HEK293 (cell line): ENCODE measurements around the gene PKNOX1.

Source experiments
- GLIS2 ChIP-seq: fragments of 450-650 bp; formaldehyde crosslinking; IDR thresholded peaks from 2 replicates; pipeline ENCODE4 v1.5.1; 2016; ENCODE audit warnings: missing biosample characterization, missing genetic modification characterization
- MYNN ChIP-seq: fragments of 450-650 bp; formaldehyde crosslinking; IDR thresholded peaks from 2 replicates; pipeline ENCODE4 v1.5.1; 2016; ENCODE audit warnings: missing biosample characterization, missing genetic modification characterization, borderline replicate concordance
- MZF1 ChIP-seq: fragments of 450-650 bp; formaldehyde crosslinking; IDR thresholded peaks from 2 replicates; pipeline ENCODE4 v1.5.1; 2017; ENCODE audit warnings: missing biosample characterization, missing genetic modification characterization, borderline replicate concordance
- OSR2 ChIP-seq: fragments of 450-650 bp; formaldehyde crosslinking; IDR thresholded peaks from 2 replicates; pipeline ENCODE4 v1.5.1; 2016; ENCODE audit warnings: missing biosample characterization, missing genetic modification characterization
- SALL2 ChIP-seq: fragments of 450-650 bp; formaldehyde crosslinking; IDR thresholded peaks from 2 replicates; pipeline ENCODE4 v1.5.0; 2017; ENCODE audit warnings: missing biosample characterization, mild to moderate bottlenecking, missing genetic modification characterization, borderline replicate concordance
- SP7 ChIP-seq: fragments of 450-650 bp; formaldehyde crosslinking; IDR thresholded peaks from 2 replicates; pipeline ENCODE4 v1.5.1; 2016; ENCODE audit warnings: missing biosample characterization, missing genetic modification characterization
- TCF7L2 ChIP-seq: IDR thresholded peaks from 2 replicates; pipeline ENCODE4 v1.6.1; 2011; ENCODE audit warnings: low read depth, mild to moderate bottlenecking, inconsistent platforms, low read length, moderate library complexity, borderline replicate concordance
- YY1 ChIP-seq: fragments of 450-650 bp; formaldehyde crosslinking; IDR thresholded peaks from 2 replicates; pipeline ENCODE4 v1.5.1; 2018; ENCODE audit warnings: missing biosample characterization, missing genetic modification characterization
- ZBTB8A ChIP-seq: fragments of 450-650 bp; formaldehyde crosslinking; IDR thresholded peaks from 2 replicates; pipeline ENCODE4 v1.5.1; 2016; ENCODE audit warnings: missing biosample characterization, missing genetic modification characterization
- ZNF133 ChIP-seq: fragments of 450-650 bp; formaldehyde crosslinking; IDR thresholded peaks from 2 replicates; pipeline ENCODE4 v1.5.1; 2016; ENCODE audit warnings: missing biosample characterization, missing genetic modification characterization
- ZNF155 ChIP-seq: fragments of 450-650 bp; formaldehyde crosslinking; IDR thresholded peaks from 2 replicates; pipeline ENCODE4 v1.5.1; 2016; ENCODE audit warnings: missing biosample characterization, missing genetic modification characterization
- ZNF157 ChIP-seq: fragments of 450-650 bp; formaldehyde crosslinking; IDR thresholded peaks from 2 replicates; pipeline ENCODE4 v1.5.1; 2016; ENCODE audit warnings: missing biosample characterization, missing genetic modification characterization
- ZNF174 ChIP-seq: fragments of 450-650 bp; formaldehyde crosslinking; IDR thresholded peaks from 2 replicates; pipeline ENCODE4 v1.5.0; 2017; ENCODE audit warnings: missing biosample characterization, mild to moderate bottlenecking, missing genetic modification characterization
- ZNF223 ChIP-seq: fragments of 450-650 bp; formaldehyde crosslinking; IDR thresholded peaks from 2 replicates; pipeline ENCODE4 v1.5.1; 2016; ENCODE audit warnings: missing biosample characterization, missing genetic modification characterization
- ZNF274 ChIP-seq, 2 experiments: fragments of 200-500 bp in 1 of 2; fragments of 450-650 bp in 1 of 2; sonication (Bioruptor generic) in 1 of 2; formaldehyde crosslinking in 1 of 2; IDR thresholded peaks; 2 replicates each; pipeline versions ENCODE4 v1.5.1 to v1.6.1; 2014 to 2016; ENCODE audit warnings: borderline replicate concordance in 1 of 2, inconsistent platforms in 1 of 2, low read length in 1 of 2, missing biosample characterization in 1 of 2, missing genetic modification characterization in 1 of 2
- ZNF341 ChIP-seq: fragments of 450-650 bp; formaldehyde crosslinking; IDR thresholded peaks from 2 replicates; pipeline ENCODE4; 2016; ENCODE audit warnings: low read depth, missing biosample characterization, missing genetic modification characterization
- ZNF426 ChIP-seq: fragments of 450-650 bp; formaldehyde crosslinking; IDR thresholded peaks from 2 replicates; pipeline ENCODE4 v1.5.1; 2017; ENCODE audit warnings: missing biosample characterization, missing genetic modification characterization, mild to moderate bottlenecking, inconsistent platforms, moderate library complexity
- ZNF521 ChIP-seq: fragments of 450-650 bp; formaldehyde crosslinking; IDR thresholded peaks from 2 replicates; pipeline ENCODE4 v1.5.1; 2017; ENCODE audit warnings: missing biosample characterization, mild to moderate bottlenecking, missing genetic modification characterization
- ZNF529 ChIP-seq: fragments of 450-650 bp; formaldehyde crosslinking; IDR thresholded peaks from 2 replicates; pipeline ENCODE4 v1.5.1; 2017; ENCODE audit warnings: missing genetic modification characterization, missing biosample characterization; ENCODE audit not compliant: insufficient replicate concordance
- ZNF544 ChIP-seq: fragments of 450-650 bp; formaldehyde crosslinking; IDR thresholded peaks from 2 replicates; pipeline ENCODE4 v1.5.0; 2017; ENCODE audit warnings: missing biosample characterization, missing genetic modification characterization
- ZNF571 ChIP-seq: fragments of 450-650 bp; formaldehyde crosslinking; IDR thresholded peaks from 2 replicates; pipeline ENCODE4 v1.5.0; 2017; ENCODE audit warnings: missing biosample characterization, missing genetic modification characterization
- ZNF654 ChIP-seq: fragments of 450-650 bp; formaldehyde crosslinking; IDR thresholded peaks from 2 replicates; pipeline ENCODE4 v1.5.1; 2016; ENCODE audit warnings: low read depth, missing biosample characterization, missing genetic modification characterization
- ZNF776 ChIP-seq: fragments of 450-650 bp; formaldehyde crosslinking; IDR thresholded peaks from 2 replicates; pipeline ENCODE4 v1.5.0; 2017; ENCODE audit warnings: missing biosample characterization, missing genetic modification characterization, borderline replicate concordance
- ZNF792 ChIP-seq: fragments of 450-650 bp; formaldehyde crosslinking; IDR thresholded peaks from 2 replicates; pipeline ENCODE4 v1.5.1; 2016; ENCODE audit warnings: missing biosample characterization, missing genetic modification characterization
- TF ChIP-seq, protein P1 (sequence below): fragments of 450-650 bp; formaldehyde crosslinking; IDR thresholded peaks from 2 replicates; pipeline ENCODE4 v1.5.1; 2016; ENCODE audit warnings: missing biosample characterization, missing genetic modification characterization
- TF ChIP-seq, protein P2 (sequence below): fragments of 450-650 bp; formaldehyde crosslinking; IDR thresholded peaks from 2 replicates; pipeline ENCODE4 v1.5.1; 2017; ENCODE audit warnings: missing biosample characterization, missing genetic modification characterization
- TF ChIP-seq, protein P3 (sequence below): fragments of 450-650 bp; formaldehyde crosslinking; optimal IDR thresholded peaks from 2 replicates; pipeline ENCODE3; 2016; ENCODE audit warnings: missing biosample characterization, mild to moderate bottlenecking, missing genetic modification characterization
- TF ChIP-seq, protein P4 (sequence below): fragments of 450-650 bp; IDR thresholded peaks from 2 replicates; pipeline ENCODE4 v1.5.1; 2018; ENCODE audit warnings: missing biosample characterization, missing genetic modification characterization
- TF ChIP-seq, protein P5 (sequence below): fragments of 450-650 bp; formaldehyde crosslinking; conservative IDR thresholded peaks from 2 replicates; pipeline ENCODE4 v1.5.1; 2016; ENCODE audit warnings: low read depth, missing biosample characterization, missing genetic modification characterization

The PKNOX1 gene

DNA sequence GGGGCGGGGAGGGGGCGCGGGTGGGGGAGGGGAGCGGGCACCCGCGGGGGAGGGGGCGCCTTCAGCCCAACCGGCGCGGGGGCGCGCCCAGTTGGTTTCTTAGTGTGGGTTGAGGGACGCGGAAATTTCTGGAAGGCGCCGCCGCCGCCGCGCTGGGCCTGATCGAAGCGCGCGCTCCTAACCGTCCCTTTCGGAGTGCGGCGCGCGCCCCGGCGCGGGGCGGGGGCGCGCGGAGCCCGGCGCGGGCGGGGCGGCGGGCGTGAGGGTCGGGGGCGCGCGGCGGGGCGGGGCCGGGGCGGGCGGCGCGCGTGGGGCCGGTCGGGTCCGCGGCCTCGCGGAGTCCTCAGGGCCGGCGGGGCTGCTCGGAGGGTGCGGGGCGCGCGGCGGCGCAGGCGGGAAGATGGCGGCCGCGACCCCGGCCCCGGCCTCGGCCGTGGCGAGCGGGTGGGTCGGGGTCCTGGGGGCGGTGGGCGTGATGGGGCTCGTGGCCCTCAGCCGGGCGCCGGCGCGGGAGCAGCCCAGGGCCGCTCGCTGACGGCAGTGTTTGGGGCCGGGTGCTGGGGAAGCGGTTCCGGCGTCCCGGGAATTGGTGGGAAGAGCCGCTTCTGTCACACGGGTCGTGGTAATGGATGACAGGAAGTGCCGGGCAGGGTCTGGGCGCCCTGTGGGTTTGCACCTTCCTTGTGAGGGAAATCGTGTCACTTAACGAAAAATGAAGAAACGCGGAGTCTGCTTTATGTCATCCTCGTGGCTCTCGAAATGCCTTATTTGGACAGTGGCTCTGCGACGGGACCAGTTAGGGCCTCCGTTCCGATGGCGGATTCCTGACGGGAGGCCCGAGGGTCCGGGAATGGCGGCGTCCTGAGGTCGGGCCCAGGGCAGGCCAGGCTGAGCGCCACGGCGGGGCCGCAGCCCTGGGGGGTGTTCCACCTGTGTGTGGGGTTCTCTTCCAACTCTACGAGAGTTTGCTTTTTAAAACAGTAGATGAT, 764 bp downstream of the PKNOX1 start (continued):
- no peak for TF ChIP-seq ZNF223 (tag by site-specific recombination)
- TF ChIP-seq OSR2 (tag by site-specific recombination): no peak
- peak; percentile 65; the same call in 1 of the 2 replicates for TF ChIP-seq SP7 (tag by site-specific recombination)
- no peak for TF ChIP-seq ZNF521
- TF ChIP-seq, protein P1, sequence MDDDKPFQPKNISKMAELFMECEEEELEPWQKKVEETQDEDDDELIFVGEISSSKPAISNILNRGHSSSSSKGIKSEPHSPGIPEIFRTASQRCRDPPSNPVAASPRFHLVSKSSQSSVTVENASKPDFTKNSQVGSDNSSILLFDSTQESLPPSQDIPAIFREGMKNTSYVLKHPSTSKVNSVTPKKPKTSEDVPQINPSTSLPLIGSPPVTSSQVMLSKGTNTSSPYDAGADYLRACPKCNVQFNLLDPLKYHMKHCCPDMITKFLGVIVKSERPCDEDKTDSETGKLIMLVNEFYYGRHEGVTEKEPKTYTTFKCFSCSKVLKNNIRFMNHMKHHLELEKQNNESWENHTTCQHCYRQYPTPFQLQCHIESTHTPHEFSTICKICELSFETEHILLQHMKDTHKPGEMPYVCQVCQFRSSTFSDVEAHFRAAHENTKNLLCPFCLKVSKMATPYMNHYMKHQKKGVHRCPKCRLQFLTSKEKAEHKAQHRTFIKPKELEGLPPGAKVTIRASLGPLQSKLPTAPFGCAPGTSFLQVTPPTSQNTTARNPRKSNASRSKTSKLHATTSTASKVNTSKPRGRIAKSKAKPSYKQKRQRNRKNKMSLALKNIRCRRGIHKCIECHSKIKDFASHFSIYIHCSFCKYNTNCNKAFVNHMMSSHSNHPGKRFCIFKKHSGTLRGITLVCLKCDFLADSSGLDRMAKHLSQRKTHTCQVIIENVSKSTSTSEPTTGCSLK: no peak
- TF ChIP-seq ZNF174 (tag by site-specific recombination): no peak
- TF ChIP-seq, protein P2, sequence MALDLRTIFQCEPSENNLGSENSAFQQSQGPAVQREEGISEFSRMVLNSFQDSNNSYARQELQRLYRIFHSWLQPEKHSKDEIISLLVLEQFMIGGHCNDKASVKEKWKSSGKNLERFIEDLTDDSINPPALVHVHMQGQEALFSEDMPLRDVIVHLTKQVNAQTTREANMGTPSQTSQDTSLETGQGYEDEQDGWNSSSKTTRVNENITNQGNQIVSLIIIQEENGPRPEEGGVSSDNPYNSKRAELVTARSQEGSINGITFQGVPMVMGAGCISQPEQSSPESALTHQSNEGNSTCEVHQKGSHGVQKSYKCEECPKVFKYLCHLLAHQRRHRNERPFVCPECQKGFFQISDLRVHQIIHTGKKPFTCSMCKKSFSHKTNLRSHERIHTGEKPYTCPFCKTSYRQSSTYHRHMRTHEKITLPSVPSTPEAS: peak; percentile 12; the same call in 1 of the 2 replicates
- TF ChIP-seq YY1 (tag by site-specific recombination): peak; percentile 92
- no peak; the same call in none of the 2 replicates for TF ChIP-seq GLIS2 (tag by site-specific recombination)
- TF ChIP-seq ZNF792 (tag by site-specific recombination): no peak
- peak; percentile 98 for TF ChIP-seq ZNF341 (tag by site-specific recombination)
- TF ChIP-seq TCF7L2: no peak
- TF ChIP-seq, protein P3, sequence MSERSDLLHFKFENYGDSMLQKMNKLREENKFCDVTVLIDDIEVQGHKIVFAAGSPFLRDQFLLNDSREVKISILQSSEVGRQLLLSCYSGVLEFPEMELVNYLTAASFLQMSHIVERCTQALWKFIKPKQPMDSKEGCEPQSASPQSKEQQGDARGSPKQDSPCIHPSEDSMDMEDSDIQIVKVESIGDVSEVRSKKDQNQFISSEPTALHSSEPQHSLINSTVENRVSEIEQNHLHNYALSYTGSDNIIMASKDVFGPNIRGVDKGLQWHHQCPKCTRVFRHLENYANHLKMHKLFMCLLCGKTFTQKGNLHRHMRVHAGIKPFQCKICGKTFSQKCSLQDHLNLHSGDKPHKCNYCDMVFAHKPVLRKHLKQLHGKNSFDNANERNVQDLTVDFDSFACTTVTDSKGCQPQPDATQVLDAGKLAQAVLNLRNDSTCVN (tag by site-specific recombination): peak; percentile 67
- TF ChIP-seq ZNF544: no peak
- TF ChIP-seq, protein P4, sequence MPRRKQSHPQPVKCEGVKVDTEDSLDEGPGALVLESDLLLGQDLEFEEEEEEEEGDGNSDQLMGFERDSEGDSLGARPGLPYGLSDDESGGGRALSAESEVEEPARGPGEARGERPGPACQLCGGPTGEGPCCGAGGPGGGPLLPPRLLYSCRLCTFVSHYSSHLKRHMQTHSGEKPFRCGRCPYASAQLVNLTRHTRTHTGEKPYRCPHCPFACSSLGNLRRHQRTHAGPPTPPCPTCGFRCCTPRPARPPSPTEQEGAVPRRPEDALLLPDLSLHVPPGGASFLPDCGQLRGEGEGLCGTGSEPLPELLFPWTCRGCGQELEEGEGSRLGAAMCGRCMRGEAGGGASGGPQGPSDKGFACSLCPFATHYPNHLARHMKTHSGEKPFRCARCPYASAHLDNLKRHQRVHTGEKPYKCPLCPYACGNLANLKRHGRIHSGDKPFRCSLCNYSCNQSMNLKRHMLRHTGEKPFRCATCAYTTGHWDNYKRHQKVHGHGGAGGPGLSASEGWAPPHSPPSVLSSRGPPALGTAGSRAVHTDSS (tag by site-specific recombination): no peak
- TF ChIP-seq, protein P5, sequence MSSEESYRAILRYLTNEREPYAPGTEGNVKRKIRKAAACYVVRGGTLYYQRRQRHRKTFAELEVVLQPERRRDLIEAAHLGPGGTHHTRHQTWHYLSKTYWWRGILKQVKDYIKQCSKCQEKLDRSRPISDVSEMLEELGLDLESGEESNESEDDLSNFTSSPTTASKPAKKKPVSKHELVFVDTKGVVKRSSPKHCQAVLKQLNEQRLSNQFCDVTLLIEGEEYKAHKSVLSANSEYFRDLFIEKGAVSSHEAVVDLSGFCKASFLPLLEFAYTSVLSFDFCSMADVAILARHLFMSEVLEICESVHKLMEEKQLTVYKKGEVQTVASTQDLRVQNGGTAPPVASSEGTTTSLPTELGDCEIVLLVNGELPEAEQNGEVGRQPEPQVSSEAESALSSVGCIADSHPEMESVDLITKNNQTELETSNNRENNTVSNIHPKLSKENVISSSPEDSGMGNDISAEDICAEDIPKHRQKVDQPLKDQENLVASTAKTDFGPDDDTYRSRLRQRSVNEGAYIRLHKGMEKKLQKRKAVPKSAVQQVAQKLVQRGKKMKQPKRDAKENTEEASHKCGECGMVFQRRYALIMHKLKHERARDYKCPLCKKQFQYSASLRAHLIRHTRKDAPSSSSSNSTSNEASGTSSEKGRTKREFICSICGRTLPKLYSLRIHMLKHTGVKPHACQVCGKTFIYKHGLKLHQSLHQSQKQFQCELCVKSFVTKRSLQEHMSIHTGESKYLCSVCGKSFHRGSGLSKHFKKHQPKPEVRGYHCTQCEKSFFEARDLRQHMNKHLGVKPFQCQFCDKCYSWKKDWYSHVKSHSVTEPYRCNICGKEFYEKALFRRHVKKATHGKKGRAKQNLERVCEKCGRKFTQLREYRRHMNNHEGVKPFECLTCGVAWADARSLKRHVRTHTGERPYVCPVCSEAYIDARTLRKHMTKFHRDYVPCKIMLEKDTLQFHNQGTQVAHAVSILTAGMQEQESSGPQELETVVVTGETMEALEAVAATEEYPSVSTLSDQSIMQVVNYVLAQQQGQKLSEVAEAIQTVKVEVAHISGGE (tag by site-specific recombination): peak; percentile 82
- TF ChIP-seq ZBTB8A (tag by site-specific recombination): peak; percentile 89
- TF ChIP-seq ZNF654 (tag by site-specific recombination): no peak
- no peak for TF ChIP-seq ZNF529 (tag by site-specific recombination)
- no peak for TF ChIP-seq ZNF157 (tag by site-specific recombination)
- TF ChIP-seq MYNN (tag by site-specific recombination): no peak
- no peak for TF ChIP-seq SALL2 (tag by site-specific recombination)
- no peak for TF ChIP-seq ZNF571 (tag by site-specific recombination)
- TF ChIP-seq ZNF426: no peak
- no peak for TF ChIP-seq ZNF155
- TF ChIP-seq ZNF274 (IDR thresholded peaks at IDR 0.05; ENCODE audit: low read length): no peak
- TF ChIP-seq ZNF274 (tag by site-specific recombination; IDR thresholded peaks at IDR 0.05; ENCODE audit: borderline replicate concordance): no peak
- no peak for TF ChIP-seq MZF1 (tag by site-specific recombination)
- no peak for TF ChIP-seq ZNF776 (tag by site-specific recombination)
- no peak for TF ChIP-seq ZNF133
